K562 (cell line): Measurements from ENCODE around the gene DHRS13. TPM values are rescaled to one million over a fixed set of nuclear protein-coding genes. Genes with fewer than 3 reads are reported as not detected.

ENCODE experiments used
- ADNP ChIP-seq: fragments of 200-800 bp; sonication (Bioruptor generic); IDR thresholded peaks from 2 replicates; pipeline ENCODE4 v1.6.1; 2016; ENCODE audit warnings: missing genetic modification characterization, missing compliant biosample characterization
- DACH1 ChIP-seq: fragments of 450-650 bp; IDR thresholded peaks from 2 replicates; pipeline ENCODE4 v1.6.1; 2018; ENCODE audit not compliant: partially characterized antibody
- EHMT2 ChIP-seq: fragments of 450-650 bp; IDR thresholded peaks from 2 replicates; pipeline ENCODE4 v1.6.1; 2018; ENCODE audit warnings: antibody characterized with exemption
- EP300 ChIP-seq: IDR thresholded peaks from 2 replicates; pipeline ENCODE4 v1.6.1; 2012; ENCODE audit warnings: low read length, improper control_type of control experiment
- FIP1L1 ChIP-seq: fragments of 200-400 bp; formaldehyde crosslinking; IDR thresholded peaks from 2 replicates; pipeline ENCODE4 v1.6.1; 2018; ENCODE audit warnings: mild to moderate bottlenecking, low read depth, low read length; ENCODE audit not compliant: poor library complexity, severe bottlenecking
- IFI16 ChIP-seq: fragments of 250-450 bp; sonication (Bioruptor Pico); IDR thresholded peaks from 2 replicates; pipeline ENCODE4 v2.1.2; 2022; ENCODE audit warnings: mild to moderate bottlenecking, inconsistent platforms
- KLF6 ChIP-seq: fragments of 250-450 bp; sonication (Bioruptor Pico); IDR thresholded peaks from 2 replicates; pipeline ENCODE4 v1.4.0; 2020; ENCODE audit warnings: mild to moderate bottlenecking, moderate library complexity, borderline replicate concordance
- PHB ChIP-seq: fragments of 250-450 bp; sonication (Bioruptor Pico); IDR thresholded peaks from 2 replicates; pipeline ENCODE4 v1.5.0; 2021
- SMAD1 ChIP-seq: fragments of 150-350 bp; IDR thresholded peaks from 2 replicates; pipeline ENCODE4 v1.6.1; 2014; ENCODE audit warnings: low read length, low read depth; ENCODE audit not compliant: partially characterized antibody
- WHSC1 ChIP-seq: IDR thresholded peaks from one replicate; pipeline ENCODE4 v1.6.1; 2012; ENCODE audit warnings: low read length, control low read depth, inconsistent platforms
- ZNF239 ChIP-seq: fragments of 250-450 bp; sonication (Bioruptor Pico); IDR thresholded peaks from 2 replicates; pipeline ENCODE4 v1.4.0; 2020; ENCODE audit warnings: mild to moderate bottlenecking
- ZNF384 ChIP-seq: IDR thresholded peaks from 2 replicates; pipeline ENCODE4 v1.6.1; 2012; ENCODE audit warnings: low read depth, low read length, improper control_type of control experiment
- ZNF561 ChIP-seq: fragments of 450-650 bp; formaldehyde crosslinking; conservative IDR thresholded peaks from 2 replicates; pipeline ENCODE4 v1.4.0; 2020; ENCODE audit warnings: mild to moderate bottlenecking, moderate library complexity
- ZNF785 ChIP-seq: fragments of 250-450 bp; sonication (Bioruptor Pico); IDR thresholded peaks from 2 replicates; pipeline ENCODE4 v1.4.0; 2020; ENCODE audit warnings: mild to moderate bottlenecking
- polyA plus RNA-seq, 8 experiments: library from polyadenylated mRNA; depleted of rRNA in 4 of 8; stranded (reverse) in 5 of 8; unstranded in 3 of 8; fragments of >200 nt; fragmentation: Nextera tagmentation in 2 of 8; fragmentation: Illumina TruSeq in 1 of 8; extraction: Ambion mirVana in 2 of 8; extraction: Trizol in 1 of 8; gene quantifications; 2 replicates each; pipeline versions ENCODE4 v1.2.1 to v1.2.3, GENCODE V29; 2011 to 2014; ENCODE audit warnings: inconsistent platforms in 1 of 8, missing spikeins in 1 of 8
- total RNA-seq, 7 experiments: library from RNA; depleted of rRNA in 6 of 7; stranded (reverse); fragments of >200 nt in 6 of 7; fragmentation: Illumina TruSeq in 2 of 7; extraction: Trizol in 2 of 7; gene quantifications; 2 replicates each; pipeline versions ENCODE4 v1.2.1 to v1.2.3, GENCODE V29; 2011 to 2021; ENCODE audit warnings: low replicate concordance in 1 of 7
- TF ChIP-seq, protein P1 (sequence below), 3 experiments: fragments of 200-800 bp in 1 of 3; fragments of 250-450 bp in 1 of 3; fragments of 450-650 bp in 1 of 3; sonication (Bioruptor Pico) in 1 of 3; sonication (Bioruptor generic) in 1 of 3; formaldehyde crosslinking in 1 of 3; IDR thresholded peaks; 2 replicates each; pipeline versions ENCODE4 v1.6.1 to v1.8.0; 2016 to 2022; ENCODE audit warnings: mild to moderate bottlenecking in 2 of 3, missing genetic modification characterization in 2 of 3, missing compliant biosample characterization in 1 of 3, moderate library complexity in 1 of 3
- TF ChIP-seq, protein P2 (sequence below): conservative IDR thresholded peaks from 2 replicates; pipeline ENCODE4 v1.6.1; 2011; ENCODE audit warnings: low read depth, mild to moderate bottlenecking, low read length; ENCODE audit not compliant: control insufficient read depth
- TF ChIP-seq, protein P3 (sequence below): sonication (generic); formaldehyde crosslinking; IDR thresholded peaks from 2 replicates; pipeline ENCODE4 v1.8.0; 2023; ENCODE audit warnings: missing genetic modification reagents, mild to moderate bottlenecking, borderline replicate concordance

Gene DHRS13
- total and polyA plus RNA-seq, 9 of the 15 experiments (the other 6 are each of a cell fraction or from before 2014, with no cell fraction given): 0.32 to 52.3 (median 34.3) TPM; not detected in 1

DNA sequence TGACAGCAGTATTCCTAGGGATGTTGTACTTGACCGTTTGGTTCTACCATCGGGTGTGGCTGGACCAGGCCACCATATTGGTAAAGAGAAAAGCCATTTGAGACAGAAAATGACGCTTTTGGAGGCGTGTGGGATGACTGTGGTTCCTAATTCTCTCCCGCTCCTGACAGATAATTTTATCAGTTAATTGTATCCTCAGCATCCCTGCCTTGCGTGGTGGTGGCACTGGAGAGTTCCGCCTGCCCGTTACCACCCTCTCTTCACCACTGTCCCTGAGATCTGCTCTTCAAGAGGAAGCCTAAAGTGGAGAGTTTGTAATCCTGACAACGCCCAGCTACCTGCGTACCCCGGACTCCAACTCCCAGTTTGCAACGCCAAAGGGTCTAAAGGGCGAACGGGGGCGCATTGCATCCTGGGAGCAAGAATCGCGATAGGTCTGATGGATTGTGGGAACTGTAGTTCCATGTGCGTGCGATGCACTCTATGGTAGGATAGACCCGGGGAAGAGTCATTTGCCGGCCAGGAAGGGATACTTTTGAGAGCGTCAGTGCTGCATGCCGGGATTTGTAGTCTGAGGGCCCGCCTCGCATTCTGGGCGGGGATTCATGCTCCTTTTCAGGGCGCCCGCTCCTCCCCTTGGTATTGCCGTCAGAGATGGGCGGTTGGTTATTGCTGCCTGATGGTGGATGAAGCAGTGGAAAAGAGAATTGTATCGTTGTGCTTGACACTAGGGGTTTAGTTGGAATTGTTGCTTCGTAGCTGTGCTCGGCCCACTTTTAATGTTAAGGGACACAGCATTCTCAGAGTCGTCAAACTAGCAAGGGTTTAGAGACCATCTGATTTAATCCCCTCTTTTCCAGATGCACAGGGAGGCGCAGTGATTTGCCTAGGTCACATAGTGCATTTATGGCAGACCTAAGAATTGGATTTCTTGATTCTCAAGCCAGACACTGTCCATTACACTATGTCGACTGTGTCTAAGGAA is 49.4 kb upstream of the DHRS13 start (continued):
- TF ChIP-seq, protein P1, sequence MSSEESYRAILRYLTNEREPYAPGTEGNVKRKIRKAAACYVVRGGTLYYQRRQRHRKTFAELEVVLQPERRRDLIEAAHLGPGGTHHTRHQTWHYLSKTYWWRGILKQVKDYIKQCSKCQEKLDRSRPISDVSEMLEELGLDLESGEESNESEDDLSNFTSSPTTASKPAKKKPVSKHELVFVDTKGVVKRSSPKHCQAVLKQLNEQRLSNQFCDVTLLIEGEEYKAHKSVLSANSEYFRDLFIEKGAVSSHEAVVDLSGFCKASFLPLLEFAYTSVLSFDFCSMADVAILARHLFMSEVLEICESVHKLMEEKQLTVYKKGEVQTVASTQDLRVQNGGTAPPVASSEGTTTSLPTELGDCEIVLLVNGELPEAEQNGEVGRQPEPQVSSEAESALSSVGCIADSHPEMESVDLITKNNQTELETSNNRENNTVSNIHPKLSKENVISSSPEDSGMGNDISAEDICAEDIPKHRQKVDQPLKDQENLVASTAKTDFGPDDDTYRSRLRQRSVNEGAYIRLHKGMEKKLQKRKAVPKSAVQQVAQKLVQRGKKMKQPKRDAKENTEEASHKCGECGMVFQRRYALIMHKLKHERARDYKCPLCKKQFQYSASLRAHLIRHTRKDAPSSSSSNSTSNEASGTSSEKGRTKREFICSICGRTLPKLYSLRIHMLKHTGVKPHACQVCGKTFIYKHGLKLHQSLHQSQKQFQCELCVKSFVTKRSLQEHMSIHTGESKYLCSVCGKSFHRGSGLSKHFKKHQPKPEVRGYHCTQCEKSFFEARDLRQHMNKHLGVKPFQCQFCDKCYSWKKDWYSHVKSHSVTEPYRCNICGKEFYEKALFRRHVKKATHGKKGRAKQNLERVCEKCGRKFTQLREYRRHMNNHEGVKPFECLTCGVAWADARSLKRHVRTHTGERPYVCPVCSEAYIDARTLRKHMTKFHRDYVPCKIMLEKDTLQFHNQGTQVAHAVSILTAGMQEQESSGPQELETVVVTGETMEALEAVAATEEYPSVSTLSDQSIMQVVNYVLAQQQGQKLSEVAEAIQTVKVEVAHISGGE (CRISPR knock-in tag; IDR thresholded peaks at IDR 0.05): peak in 1 of 3 experiments; percentile 97; a peak in 2 of 6 replicates
- TF ChIP-seq KLF6 (CRISPR knock-in tag): peak; percentile 90; the same call in 1 of the 2 replicates
- no peak for TF ChIP-seq DACH1
- TF ChIP-seq PHB (CRISPR knock-in tag): no peak
- TF ChIP-seq, protein P2, sequence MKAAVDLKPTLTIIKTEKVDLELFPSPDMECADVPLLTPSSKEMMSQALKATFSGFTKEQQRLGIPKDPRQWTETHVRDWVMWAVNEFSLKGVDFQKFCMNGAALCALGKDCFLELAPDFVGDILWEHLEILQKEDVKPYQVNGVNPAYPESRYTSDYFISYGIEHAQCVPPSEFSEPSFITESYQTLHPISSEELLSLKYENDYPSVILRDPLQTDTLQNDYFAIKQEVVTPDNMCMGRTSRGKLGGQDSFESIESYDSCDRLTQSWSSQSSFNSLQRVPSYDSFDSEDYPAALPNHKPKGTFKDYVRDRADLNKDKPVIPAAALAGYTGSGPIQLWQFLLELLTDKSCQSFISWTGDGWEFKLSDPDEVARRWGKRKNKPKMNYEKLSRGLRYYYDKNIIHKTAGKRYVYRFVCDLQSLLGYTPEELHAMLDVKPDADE: peak; percentile 100
- TF ChIP-seq ADNP: no peak
- no peak for TF ChIP-seq IFI16 (CRISPR knock-in tag)
- TF ChIP-seq EP300: no peak; the same call in 1 of the 2 replicates
- TF ChIP-seq, protein P3, sequence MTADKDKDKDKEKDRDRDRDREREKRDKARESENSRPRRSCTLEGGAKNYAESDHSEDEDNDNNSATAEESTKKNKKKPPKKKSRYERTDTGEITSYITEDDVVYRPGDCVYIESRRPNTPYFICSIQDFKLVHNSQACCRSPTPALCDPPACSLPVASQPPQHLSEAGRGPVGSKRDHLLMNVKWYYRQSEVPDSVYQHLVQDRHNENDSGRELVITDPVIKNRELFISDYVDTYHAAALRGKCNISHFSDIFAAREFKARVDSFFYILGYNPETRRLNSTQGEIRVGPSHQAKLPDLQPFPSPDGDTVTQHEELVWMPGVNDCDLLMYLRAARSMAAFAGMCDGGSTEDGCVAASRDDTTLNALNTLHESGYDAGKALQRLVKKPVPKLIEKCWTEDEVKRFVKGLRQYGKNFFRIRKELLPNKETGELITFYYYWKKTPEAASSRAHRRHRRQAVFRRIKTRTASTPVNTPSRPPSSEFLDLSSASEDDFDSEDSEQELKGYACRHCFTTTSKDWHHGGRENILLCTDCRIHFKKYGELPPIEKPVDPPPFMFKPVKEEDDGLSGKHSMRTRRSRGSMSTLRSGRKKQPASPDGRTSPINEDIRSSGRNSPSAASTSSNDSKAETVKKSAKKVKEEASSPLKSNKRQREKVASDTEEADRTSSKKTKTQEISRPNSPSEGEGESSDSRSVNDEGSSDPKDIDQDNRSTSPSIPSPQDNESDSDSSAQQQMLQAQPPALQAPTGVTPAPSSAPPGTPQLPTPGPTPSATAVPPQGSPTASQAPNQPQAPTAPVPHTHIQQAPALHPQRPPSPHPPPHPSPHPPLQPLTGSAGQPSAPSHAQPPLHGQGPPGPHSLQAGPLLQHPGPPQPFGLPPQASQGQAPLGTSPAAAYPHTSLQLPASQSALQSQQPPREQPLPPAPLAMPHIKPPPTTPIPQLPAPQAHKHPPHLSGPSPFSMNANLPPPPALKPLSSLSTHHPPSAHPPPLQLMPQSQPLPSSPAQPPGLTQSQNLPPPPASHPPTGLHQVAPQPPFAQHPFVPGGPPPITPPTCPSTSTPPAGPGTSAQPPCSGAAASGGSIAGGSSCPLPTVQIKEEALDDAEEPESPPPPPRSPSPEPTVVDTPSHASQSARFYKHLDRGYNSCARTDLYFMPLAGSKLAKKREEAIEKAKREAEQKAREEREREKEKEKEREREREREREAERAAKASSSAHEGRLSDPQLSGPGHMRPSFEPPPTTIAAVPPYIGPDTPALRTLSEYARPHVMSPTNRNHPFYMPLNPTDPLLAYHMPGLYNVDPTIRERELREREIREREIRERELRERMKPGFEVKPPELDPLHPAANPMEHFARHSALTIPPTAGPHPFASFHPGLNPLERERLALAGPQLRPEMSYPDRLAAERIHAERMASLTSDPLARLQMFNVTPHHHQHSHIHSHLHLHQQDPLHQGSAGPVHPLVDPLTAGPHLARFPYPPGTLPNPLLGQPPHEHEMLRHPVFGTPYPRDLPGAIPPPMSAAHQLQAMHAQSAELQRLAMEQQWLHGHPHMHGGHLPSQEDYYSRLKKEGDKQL: no peak
- no peak for TF ChIP-seq ZNF384
- peak; percentile 97 for TF ChIP-seq EHMT2
- no peak for TF ChIP-seq ZNF785 (CRISPR knock-in tag)
- TF ChIP-seq ZNF239 (CRISPR knock-in tag): peak; percentile 75
- TF ChIP-seq WHSC1: no peak
- TF ChIP-seq FIP1L1: no peak
- TF ChIP-seq SMAD1: peak; percentile 9
- no peak for TF ChIP-seq ZNF561 (CRISPR knock-in tag)
